ENCODE data around the gene COL6A3. TPM values are rescaled to one million over a fixed set of nuclear protein-coding genes. Genes with fewer than 3 reads are reported as not detected.
A peak's percentile ranks its signal among the peaks of the same experiment; 100 is the strongest.

The COL6A3 gene
- total and polyA plus RNA-seq, 9 of the 15 experiments (the other 6 are each of a cell fraction or from before 2014, with no cell fraction given): 0.07 to 4.1 (median 1.5) TPM

- TF ChIP-seq, protein P1, sequence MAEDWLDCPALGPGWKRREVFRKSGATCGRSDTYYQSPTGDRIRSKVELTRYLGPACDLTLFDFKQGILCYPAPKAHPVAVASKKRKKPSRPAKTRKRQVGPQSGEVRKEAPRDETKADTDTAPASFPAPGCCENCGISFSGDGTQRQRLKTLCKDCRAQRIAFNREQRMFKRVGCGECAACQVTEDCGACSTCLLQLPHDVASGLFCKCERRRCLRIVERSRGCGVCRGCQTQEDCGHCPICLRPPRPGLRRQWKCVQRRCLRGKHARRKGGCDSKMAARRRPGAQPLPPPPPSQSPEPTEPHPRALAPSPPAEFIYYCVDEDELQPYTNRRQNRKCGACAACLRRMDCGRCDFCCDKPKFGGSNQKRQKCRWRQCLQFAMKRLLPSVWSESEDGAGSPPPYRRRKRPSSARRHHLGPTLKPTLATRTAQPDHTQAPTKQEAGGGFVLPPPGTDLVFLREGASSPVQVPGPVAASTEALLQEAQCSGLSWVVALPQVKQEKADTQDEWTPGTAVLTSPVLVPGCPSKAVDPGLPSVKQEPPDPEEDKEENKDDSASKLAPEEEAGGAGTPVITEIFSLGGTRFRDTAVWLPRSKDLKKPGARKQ (CRISPR knock-in tag; IDR thresholded peaks at IDR 0.05): no peak
- TF ChIP-seq MAZ (CRISPR knock-in tag; conservative IDR thresholded peaks at IDR 0.05 in 1 of 2, IDR thresholded peaks at IDR 0.05 in 1 of 2): peak in 1 of 2 experiments; percentile 72; a peak in 2 of 4 replicates
- TF ChIP-seq, protein P2, sequence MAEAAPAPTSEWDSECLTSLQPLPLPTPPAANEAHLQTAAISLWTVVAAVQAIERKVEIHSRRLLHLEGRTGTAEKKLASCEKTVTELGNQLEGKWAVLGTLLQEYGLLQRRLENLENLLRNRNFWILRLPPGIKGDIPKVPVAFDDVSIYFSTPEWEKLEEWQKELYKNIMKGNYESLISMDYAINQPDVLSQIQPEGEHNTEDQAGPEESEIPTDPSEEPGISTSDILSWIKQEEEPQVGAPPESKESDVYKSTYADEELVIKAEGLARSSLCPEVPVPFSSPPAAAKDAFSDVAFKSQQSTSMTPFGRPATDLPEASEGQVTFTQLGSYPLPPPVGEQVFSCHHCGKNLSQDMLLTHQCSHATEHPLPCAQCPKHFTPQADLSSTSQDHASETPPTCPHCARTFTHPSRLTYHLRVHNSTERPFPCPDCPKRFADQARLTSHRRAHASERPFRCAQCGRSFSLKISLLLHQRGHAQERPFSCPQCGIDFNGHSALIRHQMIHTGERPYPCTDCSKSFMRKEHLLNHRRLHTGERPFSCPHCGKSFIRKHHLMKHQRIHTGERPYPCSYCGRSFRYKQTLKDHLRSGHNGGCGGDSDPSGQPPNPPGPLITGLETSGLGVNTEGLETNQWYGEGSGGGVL (CRISPR knock-in tag; IDR thresholded peaks at IDR 0.05): no peak
- 0 out of 2 replicates have a peak, but pooled peaks have one; percentile 30 for TF ChIP-seq ZNF175 (CRISPR knock-in tag; IDR thresholded peaks at IDR 0.05; ENCODE audit: low read depth)
- no peak for TF ChIP-seq SP2 (IDR thresholded peaks at IDR 0.05; ENCODE audit: extremely low read depth, low read depth, low read length, poor library complexity, severe bottlenecking)
- no peak for TF ChIP-seq RBM22 (IDR thresholded peaks at IDR 0.05; ENCODE audit: low read depth, low read length, poor library complexity, severe bottlenecking)
- TF ChIP-seq KDM2B (CRISPR knock-in tag; IDR thresholded peaks at IDR 0.05): no peak
- no peak for TF ChIP-seq NONO (IDR thresholded peaks at IDR 0.05; ENCODE audit: low read depth in 2 of 2, low read length in 1 of 2)
- TF ChIP-seq, protein P3, sequence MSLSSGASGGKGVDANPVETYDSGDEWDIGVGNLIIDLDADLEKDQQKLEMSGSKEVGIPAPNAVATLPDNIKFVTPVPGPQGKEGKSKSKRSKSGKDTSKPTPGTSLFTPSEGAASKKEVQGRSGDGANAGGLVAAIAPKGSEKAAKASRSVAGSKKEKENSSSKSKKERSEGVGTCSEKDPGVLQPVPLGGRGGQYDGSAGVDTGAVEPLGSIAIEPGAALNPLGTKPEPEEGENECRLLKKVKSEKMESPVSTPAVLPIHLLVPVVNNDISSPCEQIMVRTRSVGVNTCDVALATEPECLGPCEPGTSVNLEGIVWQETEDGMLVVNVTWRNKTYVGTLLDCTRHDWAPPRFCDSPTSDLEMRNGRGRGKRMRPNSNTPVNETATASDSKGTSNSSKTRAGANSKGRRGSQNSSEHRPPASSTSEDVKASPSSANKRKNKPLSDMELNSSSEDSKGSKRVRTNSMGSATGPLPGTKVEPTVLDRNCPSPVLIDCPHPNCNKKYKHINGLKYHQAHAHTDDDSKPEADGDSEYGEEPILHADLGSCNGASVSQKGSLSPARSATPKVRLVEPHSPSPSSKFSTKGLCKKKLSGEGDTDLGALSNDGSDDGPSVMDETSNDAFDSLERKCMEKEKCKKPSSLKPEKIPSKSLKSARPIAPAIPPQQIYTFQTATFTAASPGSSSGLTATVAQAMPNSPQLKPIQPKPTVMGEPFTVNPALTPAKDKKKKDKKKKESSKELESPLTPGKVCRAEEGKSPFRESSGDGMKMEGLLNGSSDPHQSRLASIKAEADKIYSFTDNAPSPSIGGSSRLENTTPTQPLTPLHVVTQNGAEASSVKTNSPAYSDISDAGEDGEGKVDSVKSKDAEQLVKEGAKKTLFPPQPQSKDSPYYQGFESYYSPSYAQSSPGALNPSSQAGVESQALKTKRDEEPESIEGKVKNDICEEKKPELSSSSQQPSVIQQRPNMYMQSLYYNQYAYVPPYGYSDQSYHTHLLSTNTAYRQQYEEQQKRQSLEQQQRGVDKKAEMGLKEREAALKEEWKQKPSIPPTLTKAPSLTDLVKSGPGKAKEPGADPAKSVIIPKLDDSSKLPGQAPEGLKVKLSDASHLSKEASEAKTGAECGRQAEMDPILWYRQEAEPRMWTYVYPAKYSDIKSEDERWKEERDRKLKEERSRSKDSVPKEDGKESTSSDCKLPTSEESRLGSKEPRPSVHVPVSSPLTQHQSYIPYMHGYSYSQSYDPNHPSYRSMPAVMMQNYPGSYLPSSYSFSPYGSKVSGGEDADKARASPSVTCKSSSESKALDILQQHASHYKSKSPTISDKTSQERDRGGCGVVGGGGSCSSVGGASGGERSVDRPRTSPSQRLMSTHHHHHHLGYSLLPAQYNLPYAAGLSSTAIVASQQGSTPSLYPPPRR (CRISPR knock-in tag; IDR thresholded peaks at IDR 0.05; ENCODE audit: borderline replicate concordance): no peak
- no peak for TF ChIP-seq FOXM1 (IDR thresholded peaks at IDR 0.05; ENCODE audit: low read depth)
- TF ChIP-seq FOXM1 (CRISPR knock-in tag; IDR thresholded peaks at IDR 0.05; ENCODE audit: low read depth): no peak
- no peak for TF ChIP-seq POLR3A (IDR thresholded peaks at IDR 0.05; ENCODE audit: borderline replicate concordance, extremely low read depth, insufficient read depth, insufficient read length)
- TF ChIP-seq NR2F6 (CRISPR knock-in tag; IDR thresholded peaks at IDR 0.05): no peak
- no peak for TF ChIP-seq NEUROD1 (IDR thresholded peaks at IDR 0.05; ENCODE audit: borderline replicate concordance, low read depth, low read length, partially characterized antibody)
- TF ChIP-seq ZNF79 (CRISPR knock-in tag; IDR thresholded peaks at IDR 0.05; ENCODE audit: low read depth): no peak
- no peak for TF ChIP-seq TRIM24 (IDR thresholded peaks at IDR 0.05)
- TF ChIP-seq ZNF586 (CRISPR knock-in tag; conservative IDR thresholded peaks at IDR 0.05): no peak
- no peak for TF ChIP-seq KAT8 (IDR thresholded peaks at IDR 0.05; ENCODE audit: low read depth)
Observed at GRCh38 chr2:237434866-237435311, 20.9 kb upstream of the COL6A3 start (continued).

All from K562 (cell line).